HG02943 (cell line): ENCODE results near the gene PHC1.

ENCODE experiments used
- ATAC-seq: cut with Tn5 transposase; IDR thresholded peaks from one replicate; pipeline ENCODE4 v1.9.1; 2021; ENCODE audit warnings: mild to moderate bottlenecking, low read depth, moderate library complexity; ENCODE audit not compliant: unreplicated experiment

PHC1 gene

GRCh38 chr12:8948701-8949341, 34.5 kb downstream of the PHC1 start:
- no peak for ATAC-seq

- ATAC-seq = peak; percentile 87
These were observed 35.3 kb downstream of the PHC1 start, which contains the start of gene M6PR for GRCh38 chr12:8949342-8950220. Gene M6PR, minus strand, starts transcription at chr12:8949645. Its CDS starts 3,241 bp downstream, at chr12:8946404.

GRCh38 chr12:8950221-8950527, 35.9 kb downstream of the PHC1 start:
- peak; percentile 13 for ATAC-seq

GRCh38 chr12:8950702-8951478, 36.6 kb downstream of the PHC1 start:
- ATAC-seq = no peak

- ATAC-seq = no peak
These were observed 37.4 kb downstream of the PHC1 start for GRCh38 chr12:8951744-8952143.

GRCh38 chr12:8953773-8954402, 39.6 kb downstream of the PHC1 start:
- ATAC-seq = no peak

- no peak for ATAC-seq
These were observed 41.8 kb downstream of the PHC1 start for GRCh38 chr12:8956073-8956472.

- no peak for ATAC-seq
These were observed 42.5 kb downstream of the PHC1 start for GRCh38 chr12:8956772-8957171.

GRCh38 chr12:8957561-8957960, 43.3 kb downstream of the PHC1 start:
- no peak for ATAC-seq

GRCh38 chr12:8958066-8958465, 43.8 kb downstream of the PHC1 start:
- ATAC-seq = no peak

- no peak for ATAC-seq
These were observed 45.9 kb downstream of the PHC1 start for GRCh38 chr12:8960176-8960575.

GRCh38 chr12:8968761-8969160, 54.5 kb downstream of the PHC1 start:
- ATAC-seq = no peak

GRCh38 chr12:8969861-8970411, 55.6 kb downstream of the PHC1 start:
- ATAC-seq = no peak

- no peak for ATAC-seq
These were observed 56.1 kb downstream of the PHC1 start for GRCh38 chr12:8970432-8970831.

GRCh38 chr12:8980137-8980536, 65.8 kb downstream of the PHC1 start:
- no peak for ATAC-seq

- no peak for ATAC-seq
These were observed 71.0 kb downstream of the PHC1 start for GRCh38 chr12:8985213-8985754.

- ATAC-seq = no peak
These were observed 72.9 kb downstream of the PHC1 start for GRCh38 chr12:8987163-8987562.

- ATAC-seq = no peak
These were observed 73.4 kb downstream of the PHC1 start for GRCh38 chr12:8987685-8988084.

GRCh38 chr12:8989413-8989812, 75.1 kb downstream of the PHC1 start, which contains the start of gene KLRG1:
Gene KLRG1, plus strand, starts transcription at chr12:8989546. Its CDS starts 90 bp downstream, at chr12:8989636.
- no peak for ATAC-seq
